ENCODE measurements around the gene NR2F1-AS1.

DNA sequence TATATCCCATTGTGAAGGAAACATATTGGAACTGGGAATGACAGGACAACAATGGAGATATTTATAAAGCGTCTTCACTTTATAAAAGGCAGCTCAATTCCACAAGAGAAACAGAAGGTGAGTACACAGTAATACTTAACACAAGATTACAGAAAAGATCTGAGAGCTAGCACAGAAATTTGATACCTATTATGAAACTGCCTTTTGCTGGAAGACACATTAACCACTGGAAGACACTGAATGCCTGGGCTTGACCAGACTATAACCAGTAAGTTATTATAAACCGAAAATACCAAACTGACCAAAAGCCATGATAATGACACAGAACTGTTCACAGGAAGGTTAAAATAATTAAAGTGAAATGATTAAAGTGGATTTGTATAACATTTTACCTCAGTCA is 195.4 kb downstream of the NR2F1-AS1 start:
- TF ChIP-seq, protein P1, sequence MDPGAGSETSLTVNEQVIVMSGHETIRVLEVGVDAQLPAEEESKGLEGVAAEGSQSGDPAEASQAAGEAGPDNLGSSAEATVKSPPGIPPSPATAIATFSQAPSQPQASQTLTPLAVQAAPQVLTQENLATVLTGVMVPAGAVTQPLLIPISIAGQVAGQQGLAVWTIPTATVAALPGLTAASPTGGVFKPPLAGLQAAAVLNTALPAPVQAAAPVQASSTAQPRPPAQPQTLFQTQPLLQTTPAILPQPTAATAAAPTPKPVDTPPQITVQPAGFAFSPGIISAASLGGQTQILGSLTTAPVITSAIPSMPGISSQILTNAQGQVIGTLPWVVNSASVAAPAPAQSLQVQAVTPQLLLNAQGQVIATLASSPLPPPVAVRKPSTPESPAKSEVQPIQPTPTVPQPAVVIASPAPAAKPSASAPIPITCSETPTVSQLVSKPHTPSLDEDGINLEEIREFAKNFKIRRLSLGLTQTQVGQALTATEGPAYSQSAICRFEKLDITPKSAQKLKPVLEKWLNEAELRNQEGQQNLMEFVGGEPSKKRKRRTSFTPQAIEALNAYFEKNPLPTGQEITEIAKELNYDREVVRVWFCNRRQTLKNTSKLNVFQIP (CRISPR knock-in tag; IDR thresholded peaks at IDR 0.05; ENCODE audit: borderline replicate concordance, low read depth), result no peak
- TF ChIP-seq SNAI2 (CRISPR knock-in tag; IDR thresholded peaks at IDR 0.05) (no peak), CSDC2 (CRISPR knock-in tag; IDR thresholded peaks at IDR 0.05) (no peak), ARNTL (CRISPR knock-in tag; IDR thresholded peaks at IDR 0.05; ENCODE audit: borderline replicate concordance, low read depth) (no peak), RARB (CRISPR knock-in tag; IDR thresholded peaks at IDR 0.05) (no peak), TOX (CRISPR knock-in tag; IDR thresholded peaks at IDR 0.05; ENCODE audit: borderline replicate concordance) (no peak)
